HEK293 (cell line): ENCODE measurements around the gene CFAP73.

Experiments used
- CTCF ChIA-PET: fragments of 350-600 bp; formaldehyde crosslinking; extraction: SDS; loops from one replicate; lab custom pipeline; 2021; ENCODE audit warnings: antibody characterized with exemption; lab: Yijun Ruan, JAX
- POLR2A ChIA-PET: fragments of 300-600 bp; formaldehyde crosslinking; extraction: SDS; loops from one replicate; lab custom pipeline; 2020; ENCODE audit warnings: antibody characterized with exemption, inconsistent platforms; lab: Yijun Ruan, JAX
- H3K27ac ChIP-seq: fragments of 200-500 bp; sonication (Bioruptor generic); 2 replicates; pipeline ENCODE4 v1.5.1; 2014; ENCODE audit warnings: low read depth, low read length, control low read depth, inconsistent platforms; ENCODE audit errors: extremely low read depth
- H3K36me3 ChIP-seq, 2 experiments: fragments of 200-500 bp in 1 of 2; sonication (Bioruptor generic) in 1 of 2; 1 replicate in 1 of 2; 2 replicates in 1 of 2; pipeline ENCODE4 v1.5.1; 2014 to 2017; ENCODE audit warnings: inconsistent platforms in 2 of 2, low read length in 2 of 2; ENCODE audit not compliant: control insufficient read depth in 2 of 2, insufficient read depth in 1 of 2
- H3K4me1 ChIP-seq: fragments of 200-500 bp; sonication (Bioruptor generic); 2 replicates; pipeline ENCODE4 v1.5.1; 2014; ENCODE audit warnings: mild to moderate bottlenecking, low read length, inconsistent platforms; ENCODE audit not compliant: control insufficient read depth, insufficient read depth
- H3K4me3 ChIP-seq: 2 replicates; pipeline ENCODE4 v1.5.1; 2011; ENCODE audit warnings: low read depth, mild to moderate bottlenecking, control low read depth, low read length, moderate library complexity
- H3K9me3 ChIP-seq: fragments of 200-500 bp; sonication (Bioruptor generic); 2 replicates; pipeline ENCODE4 v1.5.1; 2014; ENCODE audit warnings: low read depth, low read length, inconsistent platforms; ENCODE audit not compliant: control insufficient read depth, insufficient read depth
- IKZF3 ChIP-seq: fragments of 450-650 bp; IDR thresholded peaks from 2 replicates; pipeline ENCODE4 v1.5.0; 2018; ENCODE audit warnings: missing biosample characterization, mild to moderate bottlenecking, missing genetic modification characterization, moderate library complexity
- KLF1 ChIP-seq: fragments of 450-650 bp; formaldehyde crosslinking; IDR thresholded peaks from 2 replicates; pipeline ENCODE4 v1.5.1; 2016; ENCODE audit warnings: missing biosample characterization, missing genetic modification characterization
- KLF8 ChIP-seq: fragments of 450-650 bp; formaldehyde crosslinking; IDR thresholded peaks from 2 replicates; pipeline ENCODE4 v1.5.1; 2016; ENCODE audit warnings: missing biosample characterization, missing genetic modification characterization
- SP2 ChIP-seq: fragments of 450-650 bp; formaldehyde crosslinking; IDR thresholded peaks from 2 replicates; pipeline ENCODE4 v1.5.1; 2016; ENCODE audit warnings: missing biosample characterization, missing genetic modification characterization
- TCF7L2 ChIP-seq: IDR thresholded peaks from 2 replicates; pipeline ENCODE4 v1.6.1; 2011; ENCODE audit warnings: low read depth, mild to moderate bottlenecking, inconsistent platforms, low read length, moderate library complexity, borderline replicate concordance
- ZNF133 ChIP-seq: fragments of 450-650 bp; formaldehyde crosslinking; IDR thresholded peaks from 2 replicates; pipeline ENCODE4 v1.5.1; 2016; ENCODE audit warnings: missing biosample characterization, missing genetic modification characterization
- ZNF138 ChIP-seq: fragments of 450-650 bp; formaldehyde crosslinking; IDR thresholded peaks from 2 replicates; pipeline ENCODE4 v1.5.1; 2016; ENCODE audit warnings: missing biosample characterization, missing genetic modification characterization, borderline replicate concordance
- ZNF146 ChIP-seq: fragments of 450-650 bp; formaldehyde crosslinking; IDR thresholded peaks from 2 replicates; pipeline ENCODE4 v1.5.1; 2016; ENCODE audit warnings: missing biosample characterization, missing genetic modification characterization
- ZNF16 ChIP-seq: fragments of 450-650 bp; formaldehyde crosslinking; IDR thresholded peaks from 2 replicates; pipeline ENCODE4 v1.5.1; 2016; ENCODE audit warnings: low read depth, missing biosample characterization, missing genetic modification characterization
- ZNF184 ChIP-seq: fragments of 450-650 bp; IDR thresholded peaks from 2 replicates; pipeline ENCODE4 v1.5.1; 2018; ENCODE audit warnings: missing biosample characterization, mild to moderate bottlenecking, missing genetic modification characterization
- ZNF214 ChIP-seq: fragments of 450-650 bp; formaldehyde crosslinking; IDR thresholded peaks from 2 replicates; pipeline ENCODE4 v1.5.1; 2017; ENCODE audit warnings: missing biosample characterization, mild to moderate bottlenecking, missing genetic modification characterization, borderline replicate concordance
- ZNF341 ChIP-seq: fragments of 450-650 bp; formaldehyde crosslinking; IDR thresholded peaks from 2 replicates; pipeline ENCODE4; 2016; ENCODE audit warnings: low read depth, missing biosample characterization, missing genetic modification characterization
- ZNF558 ChIP-seq: fragments of 450-650 bp; formaldehyde crosslinking; IDR thresholded peaks from 2 replicates; pipeline ENCODE4 v1.5.1; 2016; ENCODE audit warnings: missing biosample characterization, missing genetic modification characterization
- ZNF660 ChIP-seq: fragments of 450-650 bp; IDR thresholded peaks from 2 replicates; pipeline ENCODE4 v1.5.1; 2018; ENCODE audit warnings: missing biosample characterization, mild to moderate bottlenecking, missing genetic modification characterization
- ZNF677 ChIP-seq: fragments of 450-650 bp; IDR thresholded peaks from 2 replicates; pipeline ENCODE4 v1.5.0; 2018; ENCODE audit warnings: missing biosample characterization, mild to moderate bottlenecking, missing genetic modification characterization, moderate library complexity
- ZNF76 ChIP-seq: fragments of 450-650 bp; formaldehyde crosslinking; IDR thresholded peaks from 2 replicates; pipeline ENCODE4; 2016; ENCODE audit warnings: low read depth, missing biosample characterization, missing genetic modification characterization, borderline replicate concordance
- TF ChIP-seq, protein P1 (sequence below): fragments of 450-650 bp; formaldehyde crosslinking; IDR thresholded peaks from 2 replicates; pipeline ENCODE4 v1.5.1; 2016; ENCODE audit warnings: missing biosample characterization, missing genetic modification characterization
- TF ChIP-seq, protein P2 (sequence below): fragments of 450-650 bp; formaldehyde crosslinking; IDR thresholded peaks from 2 replicates; pipeline ENCODE4 v1.5.1; 2016; ENCODE audit warnings: missing biosample characterization, missing genetic modification characterization
- TF ChIP-seq, protein P3 (sequence below): fragments of 450-650 bp; formaldehyde crosslinking; IDR thresholded peaks from 2 replicates; pipeline ENCODE4 v1.5.1; 2016; ENCODE audit warnings: missing biosample characterization, missing genetic modification characterization, borderline replicate concordance

The CFAP73 gene

DNA sequence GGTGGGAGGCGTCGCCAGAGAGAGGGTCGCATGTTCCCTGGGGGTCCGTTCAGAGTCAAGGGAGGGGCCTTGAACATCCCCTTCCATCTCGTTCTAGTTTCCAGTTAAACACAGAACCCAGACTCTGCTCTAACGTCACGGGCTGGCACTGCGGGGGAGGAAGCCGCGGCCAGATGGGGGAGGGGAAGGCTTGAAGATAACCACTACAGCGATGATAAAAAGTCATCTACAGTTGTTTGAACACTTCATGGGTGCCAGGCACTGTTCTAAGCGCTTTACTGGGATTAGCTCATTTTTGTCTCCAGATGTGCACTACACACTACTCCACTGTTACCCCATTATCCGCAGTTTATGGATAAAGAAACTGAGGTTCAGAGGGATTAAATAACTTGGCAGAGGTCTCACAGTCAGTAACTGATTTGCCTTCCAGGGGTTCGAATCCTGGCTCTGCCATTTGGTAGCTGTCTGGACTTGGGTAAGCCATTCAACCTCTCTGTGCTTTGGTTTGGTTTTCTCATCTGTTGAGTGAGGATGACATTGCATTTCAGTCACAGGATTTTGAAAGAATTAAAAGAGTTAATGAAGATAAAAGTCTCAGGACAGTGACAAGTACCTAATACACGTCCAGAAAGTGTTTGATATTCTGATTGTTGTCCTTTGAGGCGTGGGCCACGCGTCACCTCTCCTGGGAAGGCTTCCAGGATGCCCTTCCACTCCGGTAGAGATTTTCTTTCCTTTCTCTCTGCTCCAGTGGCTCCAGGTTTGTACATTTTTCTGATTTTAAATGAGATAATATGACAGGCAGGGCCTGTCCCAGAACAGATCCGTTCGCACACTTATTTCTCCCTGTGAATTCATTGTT is 13.2 kb upstream of the CFAP73 start (continued):
- TF ChIP-seq KLF8, result no peak
- no peak for TF ChIP-seq SP2 (tag by site-specific recombination)
- TF ChIP-seq, protein P1, sequence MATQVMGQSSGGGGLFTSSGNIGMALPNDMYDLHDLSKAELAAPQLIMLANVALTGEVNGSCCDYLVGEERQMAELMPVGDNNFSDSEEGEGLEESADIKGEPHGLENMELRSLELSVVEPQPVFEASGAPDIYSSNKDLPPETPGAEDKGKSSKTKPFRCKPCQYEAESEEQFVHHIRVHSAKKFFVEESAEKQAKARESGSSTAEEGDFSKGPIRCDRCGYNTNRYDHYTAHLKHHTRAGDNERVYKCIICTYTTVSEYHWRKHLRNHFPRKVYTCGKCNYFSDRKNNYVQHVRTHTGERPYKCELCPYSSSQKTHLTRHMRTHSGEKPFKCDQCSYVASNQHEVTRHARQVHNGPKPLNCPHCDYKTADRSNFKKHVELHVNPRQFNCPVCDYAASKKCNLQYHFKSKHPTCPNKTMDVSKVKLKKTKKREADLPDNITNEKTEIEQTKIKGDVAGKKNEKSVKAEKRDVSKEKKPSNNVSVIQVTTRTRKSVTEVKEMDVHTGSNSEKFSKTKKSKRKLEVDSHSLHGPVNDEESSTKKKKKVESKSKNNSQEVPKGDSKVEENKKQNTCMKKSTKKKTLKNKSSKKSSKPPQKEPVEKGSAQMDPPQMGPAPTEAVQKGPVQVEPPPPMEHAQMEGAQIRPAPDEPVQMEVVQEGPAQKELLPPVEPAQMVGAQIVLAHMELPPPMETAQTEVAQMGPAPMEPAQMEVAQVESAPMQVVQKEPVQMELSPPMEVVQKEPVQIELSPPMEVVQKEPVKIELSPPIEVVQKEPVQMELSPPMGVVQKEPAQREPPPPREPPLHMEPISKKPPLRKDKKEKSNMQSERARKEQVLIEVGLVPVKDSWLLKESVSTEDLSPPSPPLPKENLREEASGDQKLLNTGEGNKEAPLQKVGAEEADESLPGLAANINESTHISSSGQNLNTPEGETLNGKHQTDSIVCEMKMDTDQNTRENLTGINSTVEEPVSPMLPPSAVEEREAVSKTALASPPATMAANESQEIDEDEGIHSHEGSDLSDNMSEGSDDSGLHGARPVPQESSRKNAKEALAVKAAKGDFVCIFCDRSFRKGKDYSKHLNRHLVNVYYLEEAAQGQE (tag by site-specific recombination), result no peak

DNA sequence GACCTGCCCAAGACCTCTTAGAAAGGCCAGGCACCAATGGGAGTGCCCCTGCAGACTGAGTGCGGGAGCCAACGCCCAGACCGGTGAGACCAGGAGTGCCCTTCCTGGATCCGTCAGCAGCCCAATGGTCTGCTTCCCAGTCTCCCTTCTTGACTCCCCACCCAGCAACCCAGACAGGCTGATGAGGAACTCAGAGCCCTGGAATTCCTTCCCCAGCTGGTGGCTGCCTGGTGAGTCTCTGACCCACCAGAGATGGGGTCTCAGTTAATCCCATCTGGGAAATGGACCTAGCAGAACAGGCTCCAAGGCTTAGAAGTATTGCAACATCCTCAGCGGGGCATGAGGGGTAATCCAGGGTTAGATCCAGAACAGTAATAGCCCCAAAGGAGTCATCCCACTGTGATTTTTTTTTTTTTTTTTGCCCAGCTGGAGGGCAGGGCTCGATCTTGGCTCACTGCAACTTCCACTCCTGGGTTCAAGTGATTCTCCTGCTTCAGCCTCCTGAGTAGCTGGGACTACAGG is 12.5 kb upstream of the CFAP73 start:
- Histone ChIP-seq H3K4me3 (no peak overlapping the region), H3K27ac (no peak overlapping the region)
- no peak for TF ChIP-seq ZNF558 (tag by site-specific recombination)
- no peak for TF ChIP-seq ZNF16 (tag by site-specific recombination)
- TF ChIP-seq ZNF76 (tag by site-specific recombination), result no peak
- TF ChIP-seq ZNF184 (tag by site-specific recombination), result no peak
- no peak for TF ChIP-seq TCF7L2
- TF ChIP-seq ZNF677 (tag by site-specific recombination), result no peak
- TF ChIP-seq, protein P2, sequence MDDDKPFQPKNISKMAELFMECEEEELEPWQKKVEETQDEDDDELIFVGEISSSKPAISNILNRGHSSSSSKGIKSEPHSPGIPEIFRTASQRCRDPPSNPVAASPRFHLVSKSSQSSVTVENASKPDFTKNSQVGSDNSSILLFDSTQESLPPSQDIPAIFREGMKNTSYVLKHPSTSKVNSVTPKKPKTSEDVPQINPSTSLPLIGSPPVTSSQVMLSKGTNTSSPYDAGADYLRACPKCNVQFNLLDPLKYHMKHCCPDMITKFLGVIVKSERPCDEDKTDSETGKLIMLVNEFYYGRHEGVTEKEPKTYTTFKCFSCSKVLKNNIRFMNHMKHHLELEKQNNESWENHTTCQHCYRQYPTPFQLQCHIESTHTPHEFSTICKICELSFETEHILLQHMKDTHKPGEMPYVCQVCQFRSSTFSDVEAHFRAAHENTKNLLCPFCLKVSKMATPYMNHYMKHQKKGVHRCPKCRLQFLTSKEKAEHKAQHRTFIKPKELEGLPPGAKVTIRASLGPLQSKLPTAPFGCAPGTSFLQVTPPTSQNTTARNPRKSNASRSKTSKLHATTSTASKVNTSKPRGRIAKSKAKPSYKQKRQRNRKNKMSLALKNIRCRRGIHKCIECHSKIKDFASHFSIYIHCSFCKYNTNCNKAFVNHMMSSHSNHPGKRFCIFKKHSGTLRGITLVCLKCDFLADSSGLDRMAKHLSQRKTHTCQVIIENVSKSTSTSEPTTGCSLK (tag by site-specific recombination), result no peak
- TF ChIP-seq ZNF133 (tag by site-specific recombination), result no peak
- no peak for TF ChIP-seq ZNF660
- no peak for TF ChIP-seq IKZF3 (tag by site-specific recombination)
- no peak for TF ChIP-seq KLF1 (tag by site-specific recombination)
- no peak for TF ChIP-seq ZNF341 (tag by site-specific recombination)
- TF ChIP-seq, protein P3, sequence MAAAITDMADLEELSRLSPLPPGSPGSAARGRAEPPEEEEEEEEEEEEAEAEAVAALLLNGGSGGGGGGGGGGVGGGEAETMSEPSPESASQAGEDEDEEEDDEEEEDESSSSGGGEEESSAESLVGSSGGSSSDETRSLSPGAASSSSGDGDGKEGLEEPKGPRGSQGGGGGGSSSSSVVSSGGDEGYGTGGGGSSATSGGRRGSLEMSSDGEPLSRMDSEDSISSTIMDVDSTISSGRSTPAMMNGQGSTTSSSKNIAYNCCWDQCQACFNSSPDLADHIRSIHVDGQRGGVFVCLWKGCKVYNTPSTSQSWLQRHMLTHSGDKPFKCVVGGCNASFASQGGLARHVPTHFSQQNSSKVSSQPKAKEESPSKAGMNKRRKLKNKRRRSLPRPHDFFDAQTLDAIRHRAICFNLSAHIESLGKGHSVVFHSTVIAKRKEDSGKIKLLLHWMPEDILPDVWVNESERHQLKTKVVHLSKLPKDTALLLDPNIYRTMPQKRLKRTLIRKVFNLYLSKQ (tag by site-specific recombination), result no peak
- TF ChIP-seq ZNF214, result no peak
- TF ChIP-seq ZNF146, result no peak
- TF ChIP-seq ZNF138 (tag by site-specific recombination), result no peak
- TF ChIP-seq, all 188 proteins: peak for 0
- ChIA-PET CTCF (interaction anchor here (0.6 to 1.7 kb wide), 2 partner anchors 89 to 103 kb away, joined by 3 to 7 read pairs; no protein-coding TSS in a partner anchor), POLR2A (no interaction called here)
- no peaks in the 10 kb centered on the region for H3K36me3 ChIP-seq
- peaks cover 6% of the 10 kb centered on the region; the same call in 1 of the 2 replicates for H3K4me1 ChIP-seq
- no peaks in the 10 kb centered on the region for H3K9me3 ChIP-seq
